Fibroblast of skin of left quadriceps (primary cell): ENCODE measurements around the gene KCTD1.

Experiments used
- DNase-seq, 2 experiments: peaks; one replicate each; pipeline ENCODE4 v3.0.0-alpha.2; 2013; ENCODE audit warnings: low read depth in 2 of 2

The KCTD1 gene

GRCh38 chr18:26480897-26481795 lies 67.2 kb downstream of the KCTD1 start:
- peak; percentile 90 to 93 for DNase-seq

GRCh38 chr18:26479681-26480079 lies 68.7 kb downstream of the KCTD1 start:
- peak in 1 of 2 experiments; percentile 22 for DNase-seq

GRCh38 chr18:26479065-26479680 lies 69.2 kb downstream of the KCTD1 start:
- DNase-seq, result no peak

GRCh38 chr18:26477828-26478466 lies 70.4 kb downstream of the KCTD1 start:
- DNase-seq, result no peak

GRCh38 chr18:26476697-26477096 lies 71.7 kb downstream of the KCTD1 start:
- no peak for DNase-seq

GRCh38 chr18:26474542-26474941 lies 73.8 kb downstream of the KCTD1 start:
- DNase-seq, result no peak

- no peak for DNase-seq
These were observed 74.7 kb downstream of the KCTD1 start for GRCh38 chr18:26473672-26474071.

- no peak for DNase-seq
These were observed 76.5 kb downstream of the KCTD1 start for GRCh38 chr18:26471826-26472225.

GRCh38 chr18:26471027-26471426 lies 77.3 kb downstream of the KCTD1 start:
- no peak for DNase-seq

- DNase-seq, result peak; percentile 52 to 53
These were observed 78.2 kb downstream of the KCTD1 start for GRCh38 chr18:26470011-26470637.

- no peak for DNase-seq
These were observed 79.4 kb downstream of the KCTD1 start for GRCh38 chr18:26468931-26469340.

GRCh38 chr18:26466026-26466425 lies 82.3 kb downstream of the KCTD1 start:
- DNase-seq, result no peak

- no peak for DNase-seq
These were observed 82.9 kb downstream of the KCTD1 start for GRCh38 chr18:26465431-26465830.

- no peak for DNase-seq
These were observed 84.0 kb downstream of the KCTD1 start for GRCh38 chr18:26464128-26465011.

- no peak for DNase-seq
These were observed 86.0 kb downstream of the KCTD1 start for GRCh38 chr18:26462355-26462754.

- DNase-seq, result no peak
These were observed 86.9 kb downstream of the KCTD1 start for GRCh38 chr18:26461405-26461804.

- no peak for DNase-seq
These were observed 87.8 kb downstream of the KCTD1 start for GRCh38 chr18:26460449-26461091.

GRCh38 chr18:26459884-26460283 lies 88.5 kb downstream of the KCTD1 start:
- no peak for DNase-seq

GRCh38 chr18:26459340-26459739 lies 89.0 kb downstream of the KCTD1 start:
- no peak for DNase-seq

- peak in 1 of 2 experiments; percentile 35 for DNase-seq
These were observed 89.7 kb downstream of the KCTD1 start for GRCh38 chr18:26458526-26459232.
